Astrocyte (in vitro differentiated cells and primary cell): Measurements from ENCODE around the gene IMPDH2.

ENCODE experiments used
- EZH2 ChIP-seq: IDR thresholded peaks from 2 replicates; pipeline ENCODE4 v1.6.1; 2012; ENCODE audit warnings: mild to moderate bottlenecking, low read length, inconsistent platforms; ENCODE audit not compliant: insufficient read depth
- TF ChIP-seq, protein P1 (sequence below): IDR thresholded peaks from 2 replicates; pipeline ENCODE4 v1.5.1; 2011; ENCODE audit warnings: low read depth, mild to moderate bottlenecking, inconsistent platforms, low read length, moderate library complexity; ENCODE audit not compliant: insufficient read depth

DNA sequence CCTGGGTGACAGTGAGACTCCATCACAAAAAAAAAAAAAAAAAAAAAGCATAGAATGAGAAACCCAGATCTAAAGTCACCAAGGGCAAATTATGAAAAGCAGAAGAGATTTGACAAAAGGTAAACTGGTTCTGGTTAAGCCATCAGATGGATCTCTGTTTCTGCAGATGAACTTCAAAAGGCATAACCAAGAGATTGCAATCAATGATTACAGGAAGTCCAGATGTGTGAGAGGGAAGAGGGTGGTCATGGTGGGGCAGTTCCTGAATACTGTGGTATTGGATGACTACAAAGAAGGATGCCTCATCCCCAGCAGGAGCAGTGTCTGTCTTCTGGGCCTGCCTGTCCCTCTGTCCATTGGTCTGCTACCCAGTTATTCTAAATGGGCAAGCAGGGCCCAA, 35.4 kb downstream of the IMPDH2 start:
- TF ChIP-seq, protein P1, sequence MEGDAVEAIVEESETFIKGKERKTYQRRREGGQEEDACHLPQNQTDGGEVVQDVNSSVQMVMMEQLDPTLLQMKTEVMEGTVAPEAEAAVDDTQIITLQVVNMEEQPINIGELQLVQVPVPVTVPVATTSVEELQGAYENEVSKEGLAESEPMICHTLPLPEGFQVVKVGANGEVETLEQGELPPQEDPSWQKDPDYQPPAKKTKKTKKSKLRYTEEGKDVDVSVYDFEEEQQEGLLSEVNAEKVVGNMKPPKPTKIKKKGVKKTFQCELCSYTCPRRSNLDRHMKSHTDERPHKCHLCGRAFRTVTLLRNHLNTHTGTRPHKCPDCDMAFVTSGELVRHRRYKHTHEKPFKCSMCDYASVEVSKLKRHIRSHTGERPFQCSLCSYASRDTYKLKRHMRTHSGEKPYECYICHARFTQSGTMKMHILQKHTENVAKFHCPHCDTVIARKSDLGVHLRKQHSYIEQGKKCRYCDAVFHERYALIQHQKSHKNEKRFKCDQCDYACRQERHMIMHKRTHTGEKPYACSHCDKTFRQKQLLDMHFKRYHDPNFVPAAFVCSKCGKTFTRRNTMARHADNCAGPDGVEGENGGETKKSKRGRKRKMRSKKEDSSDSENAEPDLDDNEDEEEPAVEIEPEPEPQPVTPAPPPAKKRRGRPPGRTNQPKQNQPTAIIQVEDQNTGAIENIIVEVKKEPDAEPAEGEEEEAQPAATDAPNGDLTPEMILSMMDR: no peak
- TF ChIP-seq EZH2: no peak
